Measurements from ENCODE around the gene FAM13A. TPM values are rescaled to one million over a fixed set of nuclear protein-coding genes. Genes with fewer than 3 reads are reported as not detected.

Gene FAM13A
- total and polyA plus RNA-seq, 11 donors, result 3.7 to 30.4 (median 11.5) TPM

DNA sequence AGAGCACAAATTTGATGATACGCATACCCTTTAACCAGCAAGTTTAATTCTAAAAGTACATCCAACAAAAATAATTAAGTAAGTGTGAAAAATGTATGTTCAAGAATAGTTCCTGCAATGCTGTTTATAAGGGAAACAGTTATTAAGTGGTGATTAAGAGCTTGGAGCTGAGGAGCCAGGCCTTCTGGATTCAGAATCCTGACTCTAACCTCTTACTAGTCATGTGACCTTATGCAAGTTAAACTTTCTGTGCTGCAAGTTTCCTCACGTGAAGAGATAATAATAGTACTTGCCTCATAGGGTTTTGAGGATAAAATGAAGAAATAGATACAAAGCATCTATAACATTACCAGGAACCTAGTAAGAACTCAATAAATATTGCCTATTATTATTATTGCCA, 77.7 kb downstream of the FAM13A start:
- DNase-seq, result no peak
- ATAC-seq, result no peak
- Histone ChIP-seq H3K27me3 (no peaks in the 10 kb centered on the region), H3K27ac (no peak overlapping the region), H3K4me3 (no peak overlapping the region), H3K36me3 (no peaks in the 10 kb centered on the region), H3K9me3 (no peaks in the 10 kb centered on the region), H3K4me1 (no peaks in the 10 kb centered on the region)
- 57 to 76% (median 63%) methylated on average over 2 of the region's 2 CpGs for WGBS, 4 donors
- intact Hi-C loops (cut with DNase I), result no loop called here
- no peak for TF ChIP-seq POLR2A (IDR thresholded peaks at IDR 0.05)
- TF ChIP-seq, protein P1, sequence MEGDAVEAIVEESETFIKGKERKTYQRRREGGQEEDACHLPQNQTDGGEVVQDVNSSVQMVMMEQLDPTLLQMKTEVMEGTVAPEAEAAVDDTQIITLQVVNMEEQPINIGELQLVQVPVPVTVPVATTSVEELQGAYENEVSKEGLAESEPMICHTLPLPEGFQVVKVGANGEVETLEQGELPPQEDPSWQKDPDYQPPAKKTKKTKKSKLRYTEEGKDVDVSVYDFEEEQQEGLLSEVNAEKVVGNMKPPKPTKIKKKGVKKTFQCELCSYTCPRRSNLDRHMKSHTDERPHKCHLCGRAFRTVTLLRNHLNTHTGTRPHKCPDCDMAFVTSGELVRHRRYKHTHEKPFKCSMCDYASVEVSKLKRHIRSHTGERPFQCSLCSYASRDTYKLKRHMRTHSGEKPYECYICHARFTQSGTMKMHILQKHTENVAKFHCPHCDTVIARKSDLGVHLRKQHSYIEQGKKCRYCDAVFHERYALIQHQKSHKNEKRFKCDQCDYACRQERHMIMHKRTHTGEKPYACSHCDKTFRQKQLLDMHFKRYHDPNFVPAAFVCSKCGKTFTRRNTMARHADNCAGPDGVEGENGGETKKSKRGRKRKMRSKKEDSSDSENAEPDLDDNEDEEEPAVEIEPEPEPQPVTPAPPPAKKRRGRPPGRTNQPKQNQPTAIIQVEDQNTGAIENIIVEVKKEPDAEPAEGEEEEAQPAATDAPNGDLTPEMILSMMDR (IDR thresholded peaks at IDR 0.05), result no peak

DNA sequence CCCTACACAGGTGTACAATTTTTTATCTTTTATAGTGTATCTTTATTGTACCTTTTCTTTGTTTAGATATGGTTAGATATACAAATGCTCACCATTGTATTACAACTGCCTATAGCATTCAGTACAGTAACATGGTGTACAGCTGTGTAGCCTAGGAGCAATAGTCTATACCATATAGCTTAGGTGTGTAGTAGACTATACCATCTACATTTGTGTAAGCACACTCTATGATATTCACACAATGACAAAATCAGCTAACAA, 80.3 kb downstream of the FAM13A start:
- TF ChIP-seq, protein P1 (IDR thresholded peaks at IDR 0.05), result no peak
- no peak for TF ChIP-seq POLR2A (IDR thresholded peaks at IDR 0.05)
- H3K27me3 ChIP-seq, result no peaks in the 10 kb centered on the region
- H3K4me1 ChIP-seq, result no peaks in the 10 kb centered on the region
- H3K36me3 ChIP-seq, result no peaks in the 10 kb centered on the region
- H3K27ac ChIP-seq, result no peak overlapping the region
- intact Hi-C loops (cut with DNase I), result no loop called here
- peaks cover 0 to 7% (median 0%) of the 10 kb centered on the region in 12 donors for H3K9me3 ChIP-seq
- H3K4me3 ChIP-seq, result no peak overlapping the region
- no peak for DNase-seq
- ATAC-seq, result no peak

DNA sequence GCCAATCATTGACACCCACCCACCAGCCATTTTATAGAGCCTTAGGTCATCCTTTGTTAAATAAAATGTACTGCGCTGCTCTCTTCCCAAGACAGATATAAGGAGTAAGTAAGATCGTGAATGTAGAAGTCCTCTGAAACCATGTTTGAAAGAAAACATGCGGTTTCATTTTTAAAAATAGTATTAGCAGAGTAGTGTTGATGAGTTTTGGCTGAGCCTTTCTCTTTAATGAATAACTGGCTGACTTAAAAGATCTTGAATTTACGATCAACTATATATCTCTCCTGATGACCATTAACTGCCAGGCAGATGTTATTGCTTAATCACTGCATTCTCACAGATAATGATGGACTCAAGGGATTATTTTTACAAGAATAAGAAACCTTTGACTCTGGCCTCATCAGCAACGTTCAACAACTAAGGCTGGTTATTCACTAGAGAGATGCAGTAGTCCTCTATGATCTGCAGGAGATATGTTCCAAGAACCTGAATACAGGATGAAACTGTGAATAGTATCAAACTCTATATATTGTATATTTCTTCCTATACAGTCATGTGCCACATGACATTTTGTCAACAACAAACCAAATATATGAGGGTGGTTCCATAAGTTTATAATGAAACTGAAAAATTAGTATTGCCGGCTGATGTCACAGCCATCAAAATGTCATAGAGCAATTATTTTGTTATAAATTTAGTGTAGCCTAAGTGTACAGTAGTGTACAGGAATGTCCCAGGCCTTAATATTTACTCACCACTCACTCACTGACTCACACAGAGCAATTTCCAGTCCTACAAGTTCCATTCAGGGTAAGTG, 80.8 kb downstream of the FAM13A start:
- no peaks in the 10 kb centered on the region for H3K4me1 ChIP-seq
- H3K9me3 ChIP-seq, result peaks cover 0 to 7% (median 0%) of the 10 kb centered on the region in 12 donors
- H3K27me3 ChIP-seq, result no peaks in the 10 kb centered on the region
- intact Hi-C loops (cut with DNase I), result no loop called here
- no peaks in the 10 kb centered on the region for H3K36me3 ChIP-seq
- no peak for TF ChIP-seq POLR2A (IDR thresholded peaks at IDR 0.05)
- TF ChIP-seq, protein P1 (IDR thresholded peaks at IDR 0.05), result no peak
- ATAC-seq (no peak), DNase-seq (no peak)
- H3K4me3 ChIP-seq, result no peak overlapping the region
- WGBS, 4 donors, result 76 to 80% (median 79%) methylated on average over 6 of the region's 6 CpGs
- no peak overlapping the region for H3K27ac ChIP-seq

DNA sequence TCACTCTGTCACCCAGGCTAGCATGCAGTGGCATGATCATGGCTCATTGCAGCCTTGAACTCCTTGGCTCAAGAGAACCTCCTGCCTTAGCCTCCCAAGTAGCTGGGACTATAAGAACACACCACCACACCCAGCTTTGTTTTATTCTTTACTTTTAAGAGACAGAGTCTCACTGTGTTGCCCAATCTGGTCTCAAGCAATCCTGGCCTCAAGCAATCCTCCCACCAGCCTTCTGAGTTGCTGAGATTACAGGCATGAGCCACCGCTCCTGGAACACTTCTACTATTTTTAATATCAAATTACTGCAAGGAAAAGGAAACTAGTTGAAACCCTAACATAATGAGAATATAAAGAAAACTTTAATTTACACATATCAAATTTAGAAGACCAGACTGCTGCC, 85.4 kb downstream of the FAM13A start:
- no peak overlapping the region for H3K27ac ChIP-seq
- intact Hi-C loops (cut with DNase I), result no loop called here
- 87 to 100% (median 93%) methylated on average over 1 of the region's 1 CpG for WGBS, 4 donors
- no peak overlapping the region for H3K4me3 ChIP-seq
- H3K9me3 ChIP-seq, result peaks cover 0 to 7% (median 0%) of the 10 kb centered on the region in 12 donors
- H3K27me3 ChIP-seq, result no peaks in the 10 kb centered on the region
- H3K4me1 ChIP-seq, result peaks cover 0 to 11% (median 0%) of the 10 kb centered on the region in 12 donors
- no peaks in the 10 kb centered on the region for H3K36me3 ChIP-seq
- ATAC-seq (no peak), DNase-seq (no peak)
- TF ChIP-seq POLR2A (IDR thresholded peaks at IDR 0.05), result no peak
- TF ChIP-seq, protein P1 (IDR thresholded peaks at IDR 0.05), result no peak

Data from heart left ventricle (tissue), 16 donors.